HG03457 (cell line): ENCODE data around the gene SRGAP2.
"Not testable (repeated sequence)": the region's sequence is repeated elsewhere in the genome, so short reads cannot be mapped to it uniquely, and the experiment has no call there.

Experiments used
- ATAC-seq: cut with Tn5 transposase; IDR thresholded peaks from one replicate; pipeline ENCODE4 v1.9.1; 2021; ENCODE audit warnings: moderate number of reproducible peaks; ENCODE audit not compliant: unreplicated experiment

Gene SRGAP2

GRCh38 chr1:206245479-206245878, 42.1 kb downstream of the SRGAP2 start:
- not testable (repeated sequence) for ATAC-seq

GRCh38 chr1:206246129-206246886, 43.0 kb downstream of the SRGAP2 start:
- ATAC-seq, result not testable (repeated sequence)

DNA sequence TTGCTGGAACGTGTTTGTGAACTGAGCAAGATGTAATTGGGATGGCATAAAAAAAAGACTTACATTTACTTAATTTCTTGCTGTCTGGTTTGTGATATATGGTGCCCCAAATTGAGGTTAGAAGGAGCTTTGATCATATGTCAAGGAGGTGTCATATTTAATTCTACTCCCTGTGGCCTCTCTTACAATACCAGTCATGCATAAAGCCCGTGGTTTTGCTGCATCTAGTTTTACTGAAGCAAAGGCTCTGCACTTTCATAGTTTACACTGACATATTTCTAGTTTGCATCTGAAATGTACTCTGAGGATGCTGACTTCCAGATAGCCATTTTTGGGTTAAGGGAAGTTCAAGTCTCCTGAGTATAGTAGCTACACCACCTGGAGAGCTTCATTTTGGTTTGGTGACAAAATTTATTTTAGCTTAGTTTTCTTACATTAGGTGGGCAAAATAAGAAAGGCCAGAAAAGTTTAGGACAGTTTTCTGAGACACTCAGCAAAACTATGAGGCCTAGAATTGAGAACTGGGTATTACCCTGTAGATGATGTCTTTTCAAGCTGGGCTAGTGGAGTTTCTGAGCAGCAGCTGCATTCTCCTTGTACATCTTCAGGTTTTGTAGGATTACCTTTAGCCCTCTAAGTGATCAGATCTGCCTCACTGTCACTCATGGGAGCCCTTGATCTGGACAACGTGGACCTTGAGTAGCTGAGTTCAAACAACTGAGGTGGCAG, 47.8 kb downstream of the SRGAP2 start:
- ATAC-seq, result not testable (repeated sequence)

DNA sequence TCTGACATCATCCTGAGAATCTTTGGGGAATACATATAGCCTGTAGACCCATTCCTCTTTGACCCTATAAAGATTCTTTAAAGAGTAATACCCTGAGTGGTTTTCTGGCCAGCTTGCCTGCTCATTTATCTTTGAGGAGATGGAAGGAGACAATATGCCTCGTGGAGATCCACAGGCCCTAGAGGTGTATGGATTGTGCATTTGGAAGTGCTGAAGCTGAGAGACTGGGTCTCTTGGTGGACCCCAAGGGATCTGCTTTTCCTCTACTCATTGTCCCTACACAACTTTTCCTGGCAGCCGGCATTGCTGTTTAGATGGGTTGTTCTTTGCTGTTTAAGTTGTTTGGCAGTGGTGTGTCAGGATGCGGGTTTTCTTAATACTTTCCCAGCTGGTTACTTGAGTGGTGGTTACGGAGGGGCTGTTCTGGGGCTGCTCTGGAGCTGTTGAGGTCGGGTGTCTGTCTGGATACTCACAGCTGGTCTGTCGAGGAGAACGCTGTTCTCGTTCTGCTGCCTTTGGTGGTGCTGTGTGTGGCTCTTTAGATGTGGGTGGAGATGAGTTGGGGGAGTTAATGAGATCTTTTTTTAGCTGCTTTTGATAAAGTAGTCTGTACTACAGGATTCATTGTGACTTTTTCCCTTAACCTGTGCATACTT, 49.5 kb downstream of the SRGAP2 start:
- ATAC-seq, result not testable (repeated sequence)
